ENCODE data around the gene ZBTB20.

Gene ZBTB20

GRCh38 chr3:114307222-114307830 is 839.8 kb downstream of the ZBTB20 start:
- DNase-seq: no peak

- DNase-seq: no peak
Observed at GRCh38 chr3:114299941-114300624, 847.0 kb downstream of the ZBTB20 start.

- DNase-seq: no peak
Observed at GRCh38 chr3:114299421-114299820, 847.7 kb downstream of the ZBTB20 start.

- DNase-seq: no peak
Observed at GRCh38 chr3:114295946-114296345, 851.1 kb downstream of the ZBTB20 start.

- no peak for DNase-seq
Observed at GRCh38 chr3:114294940-114295480, 852.1 kb downstream of the ZBTB20 start.

GRCh38 chr3:114293838-114294535 is 853.1 kb downstream of the ZBTB20 start, which contains the start of gene TIGIT:
TSS of gene TIGIT (plus strand) at chr3:114294028. CDS start at chr3:114294062, 34 bp downstream.
- no peak for DNase-seq

- peak; percentile 9 for DNase-seq
Observed at GRCh38 chr3:114290911-114291901, 855.9 kb downstream of the ZBTB20 start.

GRCh38 chr3:114286266-114286665 is 860.8 kb downstream of the ZBTB20 start:
- DNase-seq: no peak

- no peak for DNase-seq
Observed at GRCh38 chr3:114285648-114286230, 861.3 kb downstream of the ZBTB20 start.

GRCh38 chr3:114284644-114285043 is 862.4 kb downstream of the ZBTB20 start:
- DNase-seq: no peak

Measured in NCI-H748 treated with DMSO at 0.1 percent for 48 hours (cell line).